ENCODE data around the gene PRIMA1. TPM values are rescaled to one million over a fixed set of nuclear protein-coding genes. Genes with fewer than 3 reads are reported as not detected.

PRIMA1 gene
- total RNA-seq, 1 experiment from 2014 or later = 2.3 TPM

- H4K8ac ChIP-seq (replicated peaks; ENCODE audit: insufficient read length, low read depth, low read length) = no peak overlapping the region
- H4K5ac ChIP-seq (ENCODE audit: insufficient read length, low read depth, low read length) = no peak overlapping the region
- Mint-ChIP-seq H3K4me3 (no peak overlapping the region), H3K27me3 (ENCODE audit: low read depth) (no peaks in the 10 kb centered on the region), H3K9me3 (no peaks in the 10 kb centered on the region; a peak in 1 of 5 replicates), H3K36me3 (ENCODE audit: insufficient read depth in 1 of 3, low read depth in 3 of 3) (0 out of 7 replicates have a peak, but pooled peaks cover 0 to 2% (median 0%) of the 10 kb centered on the region in 3 experiments), H3K4me1 (peaks cover 8 to 14% of the 10 kb centered on the region in 2 experiments), H3K27ac (no peak overlapping the region)
- H3K23me2 ChIP-seq (ENCODE audit: insufficient read length, low read depth, low read length, poor library complexity, severe bottlenecking) = no peaks in the 10 kb centered on the region
- no peaks in the 10 kb centered on the region for H3K27me3 ChIP-seq (ENCODE audit: insufficient read depth, low read length)
- no peak overlapping the region for H3K14ac ChIP-seq (ENCODE audit: insufficient read depth, low read length)
- H2BK5ac ChIP-seq (ENCODE audit: insufficient read length, low read length) = no peak overlapping the region
- no peaks in the 10 kb centered on the region for H3K9me3 ChIP-seq (ENCODE audit: control insufficient read depth, low read depth, low read length)
- H3K18ac ChIP-seq (ENCODE audit: insufficient read length, low read depth, low read length) = no peak overlapping the region
- no peaks in the 10 kb centered on the region for H3K79me1 ChIP-seq (ENCODE audit: insufficient read depth, low read depth, low read length, poor library complexity, severe bottlenecking)
- no peak for TF ChIP-seq CTCF (conservative IDR thresholded peaks at IDR 0.05)
- H2BK15ac ChIP-seq (ENCODE audit: low read depth, low read length) = no peak overlapping the region
- H4K20me1 ChIP-seq (ENCODE audit: control insufficient read depth, insufficient read depth, insufficient read length) = no peaks in the 10 kb centered on the region
- H2BK20ac ChIP-seq (ENCODE audit: low read depth, low read length, poor library complexity, severe bottlenecking) = no peak overlapping the region
- no peak overlapping the region for H3K27ac ChIP-seq (ENCODE audit: insufficient read length, low read depth, low read length)
- H3T11ph ChIP-seq (ENCODE audit: low read length) = no peak overlapping the region
- H2BK12ac ChIP-seq (ENCODE audit: insufficient read length, low read depth, low read length) = no peak overlapping the region
- no peak overlapping the region for H2AK5ac ChIP-seq (ENCODE audit: insufficient read length, low read length)
- H3K4ac ChIP-seq (ENCODE audit: low read depth, low read length) = no peak overlapping the region
- no peak overlapping the region for H3K4me2 ChIP-seq (ENCODE audit: insufficient read depth, insufficient read length, low read length)
- no CpG with 5 or more reads among the region's 8 CpGs for WGBS (ENCODE audit: extremely low coverage, insufficient read length, low lambda C conversion rate)
- DNase-seq = no peak
- H3K56ac ChIP-seq (ENCODE audit: insufficient read length, low read depth, low read length) = no peak overlapping the region
- no peak overlapping the region for H3K9ac ChIP-seq (ENCODE audit: extremely low read depth, insufficient read length, low read length)
- H3K79me2 ChIP-seq (ENCODE audit: insufficient read depth, low read length) = no peaks in the 10 kb centered on the region
- no peaks in the 10 kb centered on the region for H3K4me1 ChIP-seq (ENCODE audit: insufficient read depth, low read length)
- no peak overlapping the region for H4K91ac ChIP-seq (ENCODE audit: insufficient read length, low read depth, low read length)
- no peak overlapping the region for H3K23ac ChIP-seq (ENCODE audit: insufficient read length, low read depth, low read length)
- no peak overlapping the region for H2AFZ ChIP-seq (ENCODE audit: low read length)
- H2BK120ac ChIP-seq (ENCODE audit: low read depth, low read length, poor library complexity, severe bottlenecking) = no peak overlapping the region
Observed at GRCh38 chr14:93728651-93729016, 59.7 kb downstream of the PRIMA1 start.

Data from H9 (cell line).